Neural crest cell (in vitro differentiated cells): ENCODE results near the gene UFSP2. TPM values are rescaled to one million over a fixed set of nuclear protein-coding genes. Genes with fewer than 3 reads are reported as not detected.
A peak's percentile ranks its signal among the peaks of the same experiment; 100 is the strongest.

Source experiments
- DNase-seq: peaks from one replicate; pipeline ENCODE4 v3.0.0; 2021; ENCODE audit warnings: low read depth, mixed read lengths, low spot score
- H3K27ac Mint-ChIP-seq: one replicate; pipeline ENCODE4 v1.8.0; 2021; ENCODE audit warnings: mild to moderate bottlenecking, mixed read lengths; ENCODE audit not compliant: unreplicated experiment
- H3K27me3 Mint-ChIP-seq: 2 replicates; pipeline ENCODE4 v1.8.0; 2021; ENCODE audit warnings: low read depth, mild to moderate bottlenecking, mixed read lengths
- H3K36me3 Mint-ChIP-seq: 2 replicates; pipeline ENCODE4 v1.8.0; 2021; ENCODE audit warnings: low read depth, mild to moderate bottlenecking, mixed read lengths
- H3K4me1 Mint-ChIP-seq: 2 replicates; pipeline ENCODE4 v1.8.0; 2021; ENCODE audit warnings: mixed read lengths
- H3K4me3 Mint-ChIP-seq: one replicate; pipeline ENCODE4 v1.8.0; 2021; ENCODE audit warnings: mild to moderate bottlenecking, mixed read lengths
- H3K9me3 Mint-ChIP-seq: 2 replicates; pipeline ENCODE4 v1.8.0; 2021; ENCODE audit warnings: mixed read lengths
- CTCF ChIP-seq: fragments of 200-600 bp; sonication (generic); conservative IDR thresholded peaks from 2 replicates; pipeline ENCODE4 v1.5.0; 2021; ENCODE audit warnings: antibody characterized with exemption, mild to moderate bottlenecking
- total RNA-seq: library from RNA; stranded (reverse); gene quantifications from 2 replicates; pipeline ENCODE4 v1.2.1, GENCODE V29; 2021

The UFSP2 gene
- total RNA-seq, 1 donor from 2014 or later: 28.6 TPM

DNA sequence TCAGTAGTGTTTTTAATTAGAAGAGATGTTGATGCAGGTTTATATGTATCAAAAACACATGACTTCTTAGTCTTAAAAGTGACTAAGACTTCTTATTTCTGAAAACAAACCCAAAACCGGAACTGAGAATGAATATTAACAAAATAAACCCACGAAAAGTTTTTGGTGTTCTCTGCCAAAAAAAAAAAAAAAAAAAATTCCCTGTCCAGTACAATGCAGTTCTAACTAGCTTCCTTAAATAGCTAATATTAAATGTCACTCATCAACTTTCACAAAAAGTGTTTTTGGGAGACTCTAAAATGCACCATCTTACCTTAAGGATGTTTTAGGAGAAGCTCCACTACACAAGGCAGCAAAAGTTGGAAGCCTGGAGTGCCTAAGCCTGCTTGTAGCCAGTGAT lies 27.1 kb downstream of the UFSP2 start:
- H3K27me3 Mint-ChIP-seq: peaks cover 13% of the 10 kb centered on the region
- peaks cover 7% of the 10 kb centered on the region for H3K36me3 Mint-ChIP-seq
- H3K9me3 Mint-ChIP-seq: no peaks in the 10 kb centered on the region
- DNase-seq: no peak
- H3K4me3 Mint-ChIP-seq: no peak overlapping the region
- TF ChIP-seq CTCF: no peak
- H3K4me1 Mint-ChIP-seq: peaks cover 17% of the 10 kb centered on the region
- H3K27ac Mint-ChIP-seq: no peak overlapping the region

DNA sequence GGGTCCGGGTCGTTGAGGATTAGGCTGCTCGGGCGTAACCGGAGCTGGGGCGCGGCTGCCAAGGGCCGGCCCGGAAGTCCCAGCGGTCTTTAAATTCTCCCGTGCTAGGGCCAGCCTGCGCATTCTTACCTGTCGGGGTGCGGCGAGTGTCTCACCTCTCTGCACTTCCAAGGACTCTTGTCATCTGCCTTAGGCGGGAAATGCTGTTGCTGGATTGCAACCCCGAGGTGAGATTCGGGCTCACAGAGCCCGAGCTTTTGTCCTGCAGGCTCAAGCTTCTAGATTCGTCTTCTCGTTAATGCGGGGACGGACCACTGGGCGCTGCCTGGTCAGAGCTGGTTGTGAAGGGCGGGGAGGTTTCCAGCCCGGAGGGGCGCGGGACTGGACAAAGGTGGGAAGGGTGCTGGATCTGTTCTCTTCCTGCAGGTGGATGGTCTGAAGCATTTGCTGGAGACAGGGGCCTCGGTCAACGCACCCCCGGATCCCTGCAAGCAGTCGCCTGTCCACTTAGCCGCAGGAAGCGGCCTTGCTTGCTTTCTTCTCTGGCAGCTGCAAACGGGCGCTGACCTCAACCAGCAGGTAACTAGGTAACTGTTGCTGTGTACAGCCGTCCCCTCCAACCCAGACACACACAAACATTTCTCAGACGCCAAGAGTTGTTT lies 28.9 kb downstream of the UFSP2 start, which contains the start of gene ANKRD37:
ANKRD37 (plus strand) TSS at position 118 of the 662 bp plus-strand sequence; CDS start at position 201, 83 bp downstream.
- Mint-ChIP-seq H3K36me3 (peaks cover 5% of the 10 kb centered on the region), H3K9me3 (no peaks in the 10 kb centered on the region), H3K4me1 (peaks cover 17% of the 10 kb centered on the region), H3K27me3 (peaks cover 13% of the 10 kb centered on the region), H3K4me3 (peak within 1 kb of the TSS; percentile 88), H3K27ac (peak within 1 kb of the TSS; percentile 83)
- DNase-seq: peak; percentile 27
- peak; percentile 31 for TF ChIP-seq CTCF

- Mint-ChIP-seq H3K27ac (peak overlapping the region; percentile 83), H3K4me1 (peaks cover 17% of the 10 kb centered on the region), H3K36me3 (peaks cover 9% of the 10 kb centered on the region), H3K4me3 (peak overlapping the region; percentile 88), H3K9me3 (no peaks in the 10 kb centered on the region), H3K27me3 (peaks cover 16% of the 10 kb centered on the region)
- DNase-seq: peak; percentile 91
- no peak for TF ChIP-seq CTCF
Measured at GRCh38 chr4:185395956-185396723, 29.6 kb downstream of the UFSP2 start.

GRCh38 chr4:185395238-185395955 lies 30.4 kb downstream of the UFSP2 start, which contains the start of gene LRP2BP:
LRP2BP (minus strand) TSS chr4:185395924; CDS start chr4:185378186, 17,738 bp downstream.
- Mint-ChIP-seq H3K27ac (peak within 1 kb of the TSS; percentile 83), H3K9me3 (no peaks in the 10 kb centered on the region), H3K4me1 (peaks cover 17% of the 10 kb centered on the region), H3K4me3 (peak within 1 kb of the TSS; percentile 88), H3K27me3 (peaks cover 16% of the 10 kb centered on the region), H3K36me3 (peaks cover 9% of the 10 kb centered on the region)
- DNase-seq: no peak
- no peak for TF ChIP-seq CTCF

GRCh38 chr4:185394568-185395237 lies 31.1 kb downstream of the UFSP2 start:
- H3K4me1 Mint-ChIP-seq: peaks cover 17% of the 10 kb centered on the region
- TF ChIP-seq CTCF: no peak
- no peak for DNase-seq
- H3K27me3 Mint-ChIP-seq: peaks cover 16% of the 10 kb centered on the region
- H3K9me3 Mint-ChIP-seq: no peaks in the 10 kb centered on the region
- H3K4me3 Mint-ChIP-seq: peak overlapping the region; percentile 12
- H3K36me3 Mint-ChIP-seq: peaks cover 5% of the 10 kb centered on the region
- H3K27ac Mint-ChIP-seq: no peak overlapping the region
